Common myeloid progenitor, CD34-positive (primary cell): Measurements from ENCODE around the gene TSPEAR.

Experiments
- CTCF ChIA-PET: fragments of 350-600 bp; sonication (Branson Sonifier 250); formaldehyde crosslinking; loops from one replicate; lab custom pipeline; 2021; ENCODE audit warnings: antibody characterized with exemption; lab: Charles Lee
- POLR2A ChIA-PET: fragments of 350-600 bp; sonication (Branson Sonifier 250); formaldehyde crosslinking; loops from one replicate; lab custom pipeline; 2021; ENCODE audit warnings: antibody characterized with exemption; lab: Charles Lee
- DNase-seq, 3 donors: peaks; one replicate each; pipeline versions ENCODE4 v3.0.0 to v3.0.0-alpha.2; 2013
- H3K27ac ChIP-seq, 2 experiments: 1 replicate in 1 of 2; 2 replicates in 1 of 2; pipeline ENCODE4 v1.7.0; 2013; ENCODE audit warnings: inconsistent platforms in 2 of 2, low read length in 2 of 2, mild to moderate bottlenecking in 2 of 2, low read depth in 1 of 2, moderate library complexity in 1 of 2; ENCODE audit not compliant: severe bottlenecking in 2 of 2, insufficient read depth in 1 of 2, poor library complexity in 1 of 2
- H3K27me3 ChIP-seq, 5 experiments: replicated peaks in 2 of 5; 1 replicate in 3 of 5; 2 replicates in 2 of 5; pipeline versions ENCODE4 v1.6.1 to v1.7.0; 2013; ENCODE audit warnings: low read length in 4 of 5, mild to moderate bottlenecking in 2 of 5, moderate library complexity in 2 of 5, inconsistent platforms in 1 of 5; ENCODE audit not compliant: insufficient read depth in 5 of 5, control insufficient read depth in 4 of 5
- H3K36me3 ChIP-seq, 4 experiments: 1 replicate in 2 of 4; 2 replicates in 2 of 4; pipeline versions ENCODE4 v1.6.1 to v1.7.0; 2013; ENCODE audit warnings: low read length in 3 of 4, control low read depth in 1 of 4, mild to moderate bottlenecking in 1 of 4; ENCODE audit not compliant: control insufficient read depth in 4 of 4, insufficient read depth in 4 of 4
- H3K4me1 ChIP-seq, 4 experiments: 1 replicate in 3 of 4; 2 replicates in 1 of 4; pipeline versions ENCODE4 v1.6.1 to v1.7.1; 2013; ENCODE audit warnings: low read length in 3 of 4, mild to moderate bottlenecking in 3 of 4, control low read depth in 1 of 4, inconsistent platforms in 1 of 4, moderate library complexity in 1 of 4; ENCODE audit not compliant: control insufficient read depth in 4 of 4, insufficient read depth in 4 of 4; ENCODE audit errors: control extremely low read depth in 1 of 4
- H3K4me3 ChIP-seq, 7 experiments: 1 replicate in 4 of 7; 2 replicates in 3 of 7; pipeline versions ENCODE4 v1.5.1 to v1.7.0; 2013; ENCODE audit warnings: mild to moderate bottlenecking in 7 of 7, low read length in 6 of 7, moderate library complexity in 6 of 7, inconsistent platforms in 2 of 7, low read depth in 2 of 7, control low read depth in 1 of 7; ENCODE audit not compliant: insufficient read depth in 4 of 7, control insufficient read depth in 1 of 7; ENCODE audit errors: extremely low read depth in 1 of 7
- H3K9me3 ChIP-seq, 5 experiments: 1 replicate in 4 of 5; 2 replicates in 1 of 5; pipeline versions ENCODE4 v1.6.1 to v1.7.1; 2013; ENCODE audit warnings: low read length in 4 of 5, mild to moderate bottlenecking in 2 of 5, inconsistent platforms in 1 of 5, low read depth in 1 of 5, moderate library complexity in 1 of 5; ENCODE audit not compliant: control insufficient read depth in 4 of 5, insufficient read depth in 2 of 5; ENCODE audit errors: control extremely low read depth in 1 of 5
- WGBS: methylation state at CpG from one replicate; pipeline ENCODE4 v1.1.5; 2013; ENCODE audit not compliant: insufficient coverage; 5-methylcytosine and 5-hydroxymethylcytosine counted together

TSPEAR gene

GRCh38 chr21:44497703-44498126 lies 213.7 kb downstream of the TSPEAR start:
- ChIA-PET POLR2A (interaction anchor here (0.7 kb wide), 1 partner anchor 759 kb away, joined by 3 read pairs; no protein-coding TSS in a partner anchor), CTCF (no interaction called here)
- Histone ChIP-seq H3K27me3 (peaks cover 0 to 15% (median 8%) of the 10 kb centered on the region in 5 experiments), H3K4me3 (no peak overlapping the region), H3K4me1 (no peaks in the 10 kb centered on the region), H3K36me3 (no peaks in the 10 kb centered on the region), H3K9me3 (peaks cover 2 to 14% (median 10%) of the 10 kb centered on the region in 5 experiments), H3K27ac (no peak overlapping the region)
- WGBS, result 90% methylated on average over 6 of the region's 6 CpGs
- no peak for DNase-seq

GRCh38 chr21:44496564-44497550 lies 214.5 kb downstream of the TSPEAR start:
- no peak for DNase-seq
- H3K4me3 ChIP-seq, result no peak overlapping the region
- peaks cover 3 to 20% (median 16%) of the 10 kb centered on the region in 5 experiments for H3K9me3 ChIP-seq
- H3K27ac ChIP-seq, result no peak overlapping the region
- peaks cover 0 to 15% (median 8%) of the 10 kb centered on the region in 5 experiments for H3K27me3 ChIP-seq
- ChIA-PET CTCF (no interaction called here), POLR2A (interaction anchor here (0.7 kb wide), 1 partner anchor 760 kb away, joined by 3 read pairs; no protein-coding TSS in a partner anchor)
- WGBS, result 80% methylated on average over 24 of the region's 27 CpGs
- no peaks in the 10 kb centered on the region for H3K36me3 ChIP-seq
- no peaks in the 10 kb centered on the region for H3K4me1 ChIP-seq

- Histone ChIP-seq H3K36me3 (no peaks in the 10 kb centered on the region), H3K27me3 (peaks cover 0 to 15% (median 8%) of the 10 kb centered on the region in 5 experiments), H3K9me3 (peaks cover 3 to 23% (median 19%) of the 10 kb centered on the region in 5 experiments), H3K4me1 (no peaks in the 10 kb centered on the region), H3K4me3 (no peak overlapping the region), H3K27ac (no peak overlapping the region)
- ChIA-PET POLR2A (no interaction called here), CTCF (interaction anchor here (1.0 to 1.7 kb wide), 3 partner anchors 14 to 294 kb away, joined by 3 to 7 read pairs (median 3); no protein-coding TSS in a partner anchor)
- 97% methylated on average over 10 of the region's 16 CpGs for WGBS
- DNase-seq, result no peak
Observed at GRCh38 chr21:44495611-44496563, 215.5 kb downstream of the TSPEAR start.

GRCh38 chr21:44494956-44495355 lies 216.4 kb downstream of the TSPEAR start:
- DNase-seq, result no peak
- Histone ChIP-seq H3K4me1 (no peaks in the 10 kb centered on the region), H3K27me3 (peaks cover 0 to 15% (median 8%) of the 10 kb centered on the region in 5 experiments), H3K27ac (no peak overlapping the region), H3K9me3 (peaks cover 3 to 23% (median 19%) of the 10 kb centered on the region in 5 experiments), H3K4me3 (no peak overlapping the region), H3K36me3 (no peaks in the 10 kb centered on the region)
- ChIA-PET CTCF (interaction anchor here (1.0 to 1.7 kb wide), 4 partner anchors 9 to 295 kb away, joined by 3 to 7 read pairs (median 4); no protein-coding TSS in a partner anchor), POLR2A (no interaction called here)
- WGBS, result 91% methylated on average over 13 of the region's 13 CpGs

- Histone ChIP-seq H3K36me3 (no peaks in the 10 kb centered on the region), H3K4me3 (no peak overlapping the region), H3K4me1 (no peaks in the 10 kb centered on the region), H3K27me3 (peaks cover 0 to 15% (median 6%) of the 10 kb centered on the region in 5 experiments), H3K9me3 (peaks cover 3 to 23% (median 19%) of the 10 kb centered on the region in 5 experiments), H3K27ac (no peak overlapping the region)
- WGBS, result 92% methylated on average over 8 of the region's 17 CpGs
- ChIA-PET CTCF (interaction anchor here (1.7 kb wide), 2 partner anchors 9 to 16 kb away, joined by 5 to 7 read pairs; no protein-coding TSS in a partner anchor), POLR2A (no interaction called here)
- DNase-seq, result no peak
Observed at GRCh38 chr21:44494418-44494817, 217.0 kb downstream of the TSPEAR start.

GRCh38 chr21:44492567-44493385 lies 218.6 kb downstream of the TSPEAR start:
- ChIA-PET CTCF (interaction anchor here (1.7 kb wide), 1 partner anchor 9 kb away, joined by 4 read pairs; no protein-coding TSS in a partner anchor), POLR2A (no interaction called here)
- Histone ChIP-seq H3K9me3 (peaks cover 3 to 27% (median 26%) of the 10 kb centered on the region in 5 experiments), H3K36me3 (no peaks in the 10 kb centered on the region), H3K4me1 (no peaks in the 10 kb centered on the region), H3K4me3 (no peak overlapping the region), H3K27me3 (peaks cover 0 to 15% (median 6%) of the 10 kb centered on the region in 5 experiments), H3K27ac (no peak overlapping the region)
- 91% methylated on average over 9 of the region's 9 CpGs for WGBS
- no peak for DNase-seq
